EL (cell line): ENCODE results near the gene FOXF1.

Source experiments
- DNase-seq: peaks from one replicate; pipeline ENCODE4 v3.0.0-alpha.2; 2016

Gene FOXF1

GRCh38 chr16:86534779-86535615 is 24.7 kb downstream of the FOXF1 start:
- DNase-seq, result no peak

DNA sequence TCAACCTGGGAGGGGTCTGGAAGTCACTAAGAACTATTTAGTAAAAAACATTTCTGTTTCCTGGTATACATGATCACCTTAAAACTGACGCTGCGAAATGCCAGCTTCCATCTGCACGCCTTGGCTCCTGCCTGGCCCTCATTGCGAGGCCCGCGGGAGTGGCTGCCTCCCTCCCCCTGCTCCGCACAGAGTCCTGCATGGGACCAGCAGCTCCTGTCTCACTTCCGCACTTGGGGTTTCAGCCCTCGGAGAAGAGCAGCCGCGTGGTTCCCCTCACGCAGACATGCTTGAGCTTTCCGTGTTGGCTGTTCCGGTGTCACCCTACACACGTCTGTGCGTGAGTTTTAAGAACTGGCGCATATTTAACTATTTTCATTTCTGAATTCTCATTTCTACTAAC is 26.3 kb downstream of the FOXF1 start:
- no peak for DNase-seq

DNA sequence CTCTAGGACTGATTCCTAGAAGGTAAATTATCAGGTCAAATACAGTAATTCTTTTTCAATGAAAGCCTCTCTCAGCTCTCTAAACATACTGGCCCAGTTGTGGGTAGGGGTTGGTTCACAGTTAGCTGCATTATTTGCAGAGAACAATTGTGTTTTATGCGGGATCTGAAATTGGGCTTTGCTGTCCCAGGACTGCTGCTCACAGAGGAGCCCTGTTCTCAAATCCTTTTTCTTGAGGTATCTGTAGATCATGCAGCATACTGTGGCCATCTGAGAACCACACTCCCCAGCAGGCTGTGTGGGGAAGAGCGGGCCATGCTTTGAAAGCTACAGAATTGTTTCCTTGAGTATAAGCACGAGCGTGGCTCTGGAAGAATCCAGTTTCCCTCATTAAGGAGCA is 27.2 kb downstream of the FOXF1 start:
- DNase-seq, result no peak

DNA sequence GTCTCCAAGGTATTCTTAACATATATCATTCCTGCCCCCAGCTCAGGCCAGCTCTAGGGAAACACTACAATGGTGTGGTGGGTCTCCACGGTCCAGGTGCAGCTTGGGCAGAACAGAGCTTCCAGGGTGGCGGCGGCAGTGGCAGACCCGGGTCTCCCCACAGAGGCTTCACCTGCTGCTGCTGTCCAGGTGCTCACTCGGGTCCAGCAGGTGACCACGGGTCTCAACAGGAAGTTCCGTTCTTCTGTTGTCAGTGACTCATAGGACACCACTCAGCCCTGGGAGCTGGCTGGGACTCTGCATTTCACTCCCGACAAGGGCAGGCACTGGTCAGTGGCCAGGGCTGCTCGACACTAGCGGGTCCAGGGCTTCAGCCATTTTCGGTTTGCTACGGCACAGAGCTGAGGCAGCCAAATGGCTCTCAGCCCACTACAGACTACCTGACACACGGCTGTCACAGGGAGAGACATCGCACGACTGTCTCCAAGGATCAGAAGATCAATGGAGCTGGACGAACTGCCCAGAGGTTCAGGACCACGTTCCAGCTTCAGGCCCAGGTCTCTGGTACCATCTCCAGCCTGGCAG is 28.0 kb downstream of the FOXF1 start:
- no peak for DNase-seq

DNA sequence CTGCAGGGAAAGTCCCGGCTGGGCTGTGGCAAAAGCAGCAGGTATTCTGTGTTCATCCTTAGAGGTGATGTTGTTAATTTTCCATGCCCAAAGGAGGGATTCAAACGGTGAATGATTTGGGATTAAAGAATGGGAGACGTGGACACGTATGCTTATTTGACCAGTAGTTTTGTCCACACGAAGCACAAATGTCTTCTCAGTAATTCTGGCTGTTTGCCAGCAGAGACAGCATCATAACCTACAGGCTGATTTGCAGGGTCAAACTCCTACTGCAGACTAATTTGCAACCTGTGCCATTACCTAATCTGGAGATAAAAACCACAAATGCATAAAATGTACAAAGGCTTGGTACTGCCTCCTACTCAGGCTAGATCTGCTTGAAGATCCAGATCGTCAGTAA is 30.6 kb downstream of the FOXF1 start:
- no peak for DNase-seq

GRCh38 chr16:86541560-86541959 is 31.2 kb downstream of the FOXF1 start:
- DNase-seq, result no peak

DNA sequence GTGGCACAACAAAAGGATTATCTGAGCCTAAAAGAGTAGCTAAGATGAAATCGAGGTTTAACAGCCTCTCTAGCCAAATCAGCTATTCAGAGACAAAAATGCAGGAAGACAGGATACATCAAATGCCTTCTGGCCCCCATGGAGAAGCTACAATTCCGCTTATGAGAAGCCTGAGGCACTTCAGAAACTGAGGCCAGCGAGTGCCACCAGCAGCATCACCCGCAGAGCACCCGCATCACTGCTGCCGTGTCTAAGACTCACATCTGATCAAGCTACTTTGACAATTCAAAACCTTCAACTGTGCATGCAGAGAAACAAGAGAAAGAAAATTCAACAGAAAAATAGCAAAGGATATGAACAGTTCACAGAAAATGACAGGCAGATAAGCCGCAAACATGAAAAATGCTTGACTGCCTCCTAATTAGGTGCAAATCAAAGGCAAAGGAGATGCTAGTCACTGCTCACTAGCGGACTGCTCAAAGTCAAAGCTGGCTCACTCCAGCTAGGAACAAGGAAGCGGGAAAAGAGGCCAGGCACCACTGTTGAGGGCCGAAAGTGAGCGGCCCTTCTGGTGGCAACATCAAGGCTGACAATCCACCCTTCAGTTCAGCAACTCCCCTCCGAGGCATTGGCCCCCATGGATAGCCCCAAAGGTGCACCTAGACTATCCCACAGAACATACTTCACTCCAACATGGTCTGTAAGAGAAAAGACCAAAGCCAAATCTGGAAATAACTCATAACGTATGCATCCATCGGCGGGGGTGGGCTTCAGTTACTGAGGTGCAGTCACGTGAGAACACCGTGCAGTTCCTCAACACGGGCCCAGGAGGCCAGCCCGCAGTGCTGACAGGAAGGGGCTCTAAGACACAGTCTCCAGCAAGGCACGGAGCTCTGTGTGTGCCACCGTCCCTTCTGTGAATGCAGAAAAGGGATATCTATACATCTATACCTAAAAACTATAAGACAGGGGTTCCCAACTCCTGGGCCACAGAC is 32.7 kb downstream of the FOXF1 start:
- no peak for DNase-seq

DNA sequence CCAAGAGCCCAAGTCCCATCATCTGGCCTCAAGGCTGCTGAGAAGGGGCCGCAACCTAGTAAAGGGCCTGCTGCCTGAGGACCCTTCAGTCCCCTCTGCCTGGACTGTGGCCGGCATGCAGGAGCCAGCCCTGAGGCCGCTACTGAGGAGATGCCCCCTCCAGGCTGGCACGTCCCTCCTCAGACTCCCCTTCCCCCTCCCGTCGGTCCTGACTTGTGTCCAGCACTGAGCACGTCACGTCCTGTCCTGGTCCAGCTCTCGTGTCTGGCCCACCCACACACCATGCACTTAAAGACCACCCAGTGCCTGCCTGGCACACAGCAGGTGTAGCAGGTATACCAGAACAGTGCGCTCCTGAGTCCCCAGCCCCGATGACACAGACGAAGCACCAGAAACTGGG is 35.2 kb downstream of the FOXF1 start:
- DNase-seq, result no peak

DNA sequence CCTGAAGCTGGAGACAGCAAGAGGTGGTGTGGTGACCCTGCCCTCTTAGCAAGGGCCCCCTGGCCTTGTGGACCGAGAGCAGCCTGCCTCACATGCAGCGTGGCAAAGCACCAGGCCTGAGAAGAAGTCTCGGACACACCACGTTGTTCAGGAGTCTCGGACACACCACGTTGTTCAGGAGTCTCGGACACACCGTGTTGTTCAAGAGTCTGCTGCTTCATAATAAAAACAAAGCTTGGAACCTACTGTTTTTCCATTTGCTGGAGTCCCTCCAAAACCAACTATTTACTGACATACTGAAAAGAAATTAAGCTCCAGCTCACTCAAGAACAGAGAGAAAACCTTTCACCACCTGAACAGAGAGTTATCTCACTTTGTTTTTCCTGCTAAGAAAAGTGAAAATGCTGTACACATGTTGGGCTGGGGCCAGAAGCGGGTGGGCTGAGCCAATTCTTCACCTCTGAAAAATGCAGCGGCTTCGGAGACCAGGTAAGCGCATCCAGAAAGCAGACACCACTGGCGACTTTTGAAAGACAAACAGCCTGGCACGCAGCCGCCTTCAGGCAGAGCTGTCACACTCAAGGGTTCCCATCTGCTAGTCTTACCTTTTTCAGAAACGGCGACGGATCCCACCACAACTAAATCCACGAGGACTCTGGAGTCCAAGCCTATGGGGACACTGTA is 35.8 kb downstream of the FOXF1 start:
- no peak for DNase-seq

DNA sequence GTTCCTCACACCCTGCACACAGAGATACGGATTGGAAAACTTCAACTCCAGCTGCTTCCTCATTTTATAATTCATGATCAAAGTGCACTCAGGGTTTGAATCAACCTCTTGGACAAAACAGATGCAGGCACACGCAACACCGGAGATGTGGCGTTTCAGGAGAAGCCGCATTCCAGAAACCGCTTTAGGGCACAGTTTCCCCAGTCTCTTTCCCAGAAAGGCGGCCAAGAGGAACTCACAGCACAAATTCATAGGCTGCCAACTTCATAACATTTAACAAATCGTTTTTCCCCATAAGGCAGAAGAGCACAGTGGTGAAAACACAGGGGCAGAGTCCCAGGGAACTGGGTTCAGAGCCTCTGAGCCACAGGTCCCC is 36.3 kb downstream of the FOXF1 start:
- no peak for DNase-seq

DNA sequence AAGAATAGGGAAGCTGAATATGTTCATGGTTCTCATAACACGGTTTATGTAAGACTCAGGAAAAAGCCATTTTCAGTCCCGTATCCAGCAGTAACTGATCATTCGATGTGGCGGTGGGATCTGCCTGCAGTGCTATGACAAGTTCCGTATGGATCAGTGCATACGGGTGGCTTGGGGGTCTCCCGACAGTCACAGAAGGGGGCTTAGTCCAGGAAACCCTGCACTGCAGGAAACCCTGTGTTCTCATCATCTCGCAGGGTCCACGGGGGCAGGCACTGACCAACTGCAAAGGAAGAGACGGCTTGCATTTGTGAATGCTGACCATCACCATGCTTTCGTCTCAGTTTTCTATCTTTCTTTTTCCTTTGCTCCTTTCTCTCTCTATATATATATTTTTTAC is 37.0 kb downstream of the FOXF1 start:
- DNase-seq, result no peak

GRCh38 chr16:86549076-86549892 is 39.0 kb downstream of the FOXF1 start:
- DNase-seq, result no peak

DNA sequence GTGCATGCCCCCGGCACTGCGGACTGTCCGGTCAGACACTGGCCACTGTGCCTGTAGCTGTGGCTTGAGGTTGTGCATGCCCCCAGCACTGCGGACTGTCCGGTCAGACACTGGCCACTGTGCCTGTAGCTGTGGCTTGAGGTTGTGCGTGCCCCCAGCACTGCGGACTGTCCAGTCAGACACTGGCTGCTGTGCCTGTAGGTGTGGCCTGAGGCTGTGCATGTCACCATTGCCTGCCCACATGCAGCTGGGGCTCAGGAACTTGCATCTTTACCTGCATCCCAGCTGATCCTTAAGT is 39.5 kb downstream of the FOXF1 start:
- DNase-seq, result no peak

- DNase-seq, result no peak
Observed at GRCh38 chr16:86550281-86550680, 40.0 kb downstream of the FOXF1 start.

DNA sequence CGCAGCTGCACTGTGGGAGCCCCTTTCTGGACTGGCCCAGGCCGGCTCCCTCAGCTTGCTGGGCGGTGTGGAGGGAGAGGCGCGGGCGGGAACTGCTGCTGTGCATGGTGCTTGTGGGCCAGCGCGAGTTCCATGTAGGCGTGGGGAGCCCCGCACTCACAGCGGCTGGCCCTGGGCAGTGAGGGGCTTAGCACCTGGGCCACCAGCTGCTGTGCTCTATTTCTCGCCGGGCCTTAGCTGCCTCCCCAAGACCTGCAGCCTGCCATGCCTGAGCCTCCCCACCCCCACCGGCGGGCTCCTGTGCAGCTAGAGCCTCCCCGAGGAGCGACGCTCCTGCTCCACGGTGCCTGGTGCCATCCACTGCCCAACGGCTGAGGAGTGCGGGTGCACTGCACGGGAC is 43.0 kb downstream of the FOXF1 start:
- DNase-seq, result no peak

GRCh38 chr16:86554599-86554916 is 44.2 kb downstream of the FOXF1 start:
- no peak for DNase-seq

- DNase-seq, result peak; percentile 88
Observed at GRCh38 chr16:86554917-86555703, 44.8 kb downstream of the FOXF1 start, which contains the start of gene MTHFSD. Gene MTHFSD (minus strand): TSS chr16:86555235. CDS start chr16:86555184, 51 bp downstream.

GRCh38 chr16:86555704-86556075 is 45.4 kb downstream of the FOXF1 start:
- no peak for DNase-seq

GRCh38 chr16:86556576-86556975 is 46.2 kb downstream of the FOXF1 start:
- DNase-seq, result no peak

- DNase-seq, result no peak
Observed at GRCh38 chr16:86557587-86557986, 47.3 kb downstream of the FOXF1 start.

GRCh38 chr16:86558355-86559193 is 48.2 kb downstream of the FOXF1 start:
- DNase-seq, result no peak
